ENCODE results near the gene GGN.

Gene GGN

GRCh38 chr19:38405276-38405675, 17.4 kb upstream of the GGN start:
- H3K27ac ChIP-seq = no peak overlapping the region
- H3K36me3 ChIP-seq (replicated peaks) = no peaks in the 10 kb centered on the region
- no peaks in the 10 kb centered on the region for H3K27me3 ChIP-seq (replicated peaks)
- no peak for TF ChIP-seq CTCF (IDR thresholded peaks at IDR 0.05; ENCODE audit: low read depth, low read length, missing control alignments)
- in situ Hi-C loops (cut with HindIII; ENCODE audit: low pct_ligation_motif_present, low sequenced_read_pairs) = no loop called here
- no peak overlapping the region for H3K4me3 ChIP-seq (ENCODE audit: low read depth, low read length)
- no peak for DNase-seq

GRCh38 chr19:38404858-38405257, 17.0 kb upstream of the GGN start:
- no peak for TF ChIP-seq CTCF (IDR thresholded peaks at IDR 0.05; ENCODE audit: low read depth, low read length, missing control alignments)
- H3K4me3 ChIP-seq (ENCODE audit: low read depth, low read length) = no peak overlapping the region

GRCh38 chr19:38402967-38403674, 15.3 kb upstream of the GGN start, which contains the start of gene FAM98C:
Gene FAM98C, plus strand, starts transcription at chr19:38403093. Its CDS starts 61 bp downstream, at chr19:38403154.
- peak; percentile 72 for TF ChIP-seq CTCF (IDR thresholded peaks at IDR 0.05; ENCODE audit: low read depth, low read length, missing control alignments)
- peak; percentile 95 for DNase-seq
- in situ Hi-C loops (cut with HindIII; ENCODE audit: low pct_ligation_motif_present, low sequenced_read_pairs) = no loop called here
- H3K27ac ChIP-seq = no peak within 1 kb of the TSS
- H3K4me3 ChIP-seq (ENCODE audit: low read depth, low read length) = peak within 1 kb of the TSS; percentile 84
- no peaks in the 10 kb centered on the region for H3K27me3 ChIP-seq (replicated peaks)
- no peaks in the 10 kb centered on the region for H3K36me3 ChIP-seq (replicated peaks)

More at GRCh38 chr19:38404858-38405257, 17.0 kb upstream of the GGN start:
- in situ Hi-C loops (cut with HindIII; ENCODE audit: low pct_ligation_motif_present, low sequenced_read_pairs) = no loop called here
- Histone ChIP-seq H3K36me3 (replicated peaks) (no peaks in the 10 kb centered on the region), H3K27me3 (replicated peaks) (no peaks in the 10 kb centered on the region), H3K27ac (no peak overlapping the region)
- no peak for DNase-seq

GRCh38 chr19:38402623-38402966, 14.8 kb upstream of the GGN start:
- no peak overlapping the region for H3K27ac ChIP-seq
- H3K4me3 ChIP-seq (ENCODE audit: low read depth, low read length) = peak overlapping the region; percentile 45
- in situ Hi-C loops (cut with HindIII; ENCODE audit: low pct_ligation_motif_present, low sequenced_read_pairs) = no loop called here
- no peaks in the 10 kb centered on the region for H3K36me3 ChIP-seq (replicated peaks)
- no peak for DNase-seq
- TF ChIP-seq CTCF (IDR thresholded peaks at IDR 0.05; ENCODE audit: low read depth, low read length, missing control alignments) = no peak
- no peaks in the 10 kb centered on the region for H3K27me3 ChIP-seq (replicated peaks)

- Histone ChIP-seq H3K4me3 (ENCODE audit: low read depth, low read length) (no peak overlapping the region), H3K27ac (no peak overlapping the region), H3K27me3 (replicated peaks) (no peaks in the 10 kb centered on the region), H3K36me3 (replicated peaks) (peaks cover 2% of the 10 kb centered on the region)
- in situ Hi-C loops (cut with HindIII; ENCODE audit: low pct_ligation_motif_present, low sequenced_read_pairs) = no loop called here
- no peak for TF ChIP-seq CTCF (IDR thresholded peaks at IDR 0.05; ENCODE audit: low read depth, low read length, missing control alignments)
- DNase-seq = peak; percentile 14
Measured at GRCh38 chr19:38401148-38401547, 13.3 kb upstream of the GGN start.

- Histone ChIP-seq H3K36me3 (replicated peaks) (peaks cover 4% of the 10 kb centered on the region), H3K27ac (no peak overlapping the region), H3K27me3 (replicated peaks) (no peaks in the 10 kb centered on the region), H3K4me3 (ENCODE audit: low read depth, low read length) (no peak overlapping the region)
- no peak for TF ChIP-seq CTCF (IDR thresholded peaks at IDR 0.05; ENCODE audit: low read depth, low read length, missing control alignments)
- in situ Hi-C loops (cut with HindIII; ENCODE audit: low pct_ligation_motif_present, low sequenced_read_pairs) = no loop called here
- DNase-seq = no peak
Measured at GRCh38 chr19:38400361-38400760, 12.5 kb upstream of the GGN start.
